ENCODE data around the gene FGFRL1.

FGFRL1 gene

GRCh38 chr4:1023075-1023640, 11.7 kb downstream of the FGFRL1 start:
- DNase-seq (ENCODE audit: low spot score) = no peak

GRCh38 chr4:1023895-1024740, 12.7 kb downstream of the FGFRL1 start:
- no peak for DNase-seq (ENCODE audit: low spot score)

GRCh38 chr4:1024882-1025545, 13.6 kb downstream of the FGFRL1 start:
- no peak for DNase-seq (ENCODE audit: low spot score)

- DNase-seq (ENCODE audit: low spot score) = peak; percentile 93
Measured at GRCh38 chr4:1026115-1026514, 14.7 kb downstream of the FGFRL1 start.

- no peak for DNase-seq (ENCODE audit: low spot score)
Measured at GRCh38 chr4:1027219-1027914, 15.9 kb downstream of the FGFRL1 start.

GRCh38 chr4:1027915-1028238, 16.5 kb downstream of the FGFRL1 start:
- no peak for DNase-seq (ENCODE audit: low spot score)

GRCh38 chr4:1028574-1029220, 17.3 kb downstream of the FGFRL1 start:
- no peak for DNase-seq (ENCODE audit: low spot score)

GRCh38 chr4:1029529-1029928, 18.1 kb downstream of the FGFRL1 start:
- no peak for DNase-seq (ENCODE audit: low spot score)

- DNase-seq (ENCODE audit: low spot score) = no peak
Measured at GRCh38 chr4:1030031-1030430, 18.6 kb downstream of the FGFRL1 start.

GRCh38 chr4:1030559-1030958, 19.1 kb downstream of the FGFRL1 start:
- peak; percentile 42 for DNase-seq (ENCODE audit: low spot score)

GRCh38 chr4:1031346-1031745, 19.9 kb downstream of the FGFRL1 start:
- DNase-seq (ENCODE audit: low spot score) = no peak

GRCh38 chr4:1031956-1032795, 20.8 kb downstream of the FGFRL1 start:
- peak; percentile 73 for DNase-seq (ENCODE audit: low spot score)

GRCh38 chr4:1032861-1033260, 21.4 kb downstream of the FGFRL1 start:
- DNase-seq (ENCODE audit: low spot score) = no peak

GRCh38 chr4:1033840-1034551, 22.6 kb downstream of the FGFRL1 start:
- DNase-seq (ENCODE audit: low spot score) = no peak

GRCh38 chr4:1035510-1035909, 24.1 kb downstream of the FGFRL1 start:
- no peak for DNase-seq (ENCODE audit: low spot score)

GRCh38 chr4:1036095-1036494, 24.7 kb downstream of the FGFRL1 start:
- DNase-seq (ENCODE audit: low spot score) = no peak

- DNase-seq (ENCODE audit: low spot score) = no peak
Measured at GRCh38 chr4:1036976-1037810, 25.8 kb downstream of the FGFRL1 start.

- DNase-seq (ENCODE audit: low spot score) = no peak
Measured at GRCh38 chr4:1038948-1039492, 27.6 kb downstream of the FGFRL1 start.
